Fibroblast of lung (primary cell): Measurements from ENCODE around the gene TTLL3.

Experiments used
- EZH2 ChIP-seq: IDR thresholded peaks from 2 replicates; pipeline ENCODE4 v1.5.1; 2012; ENCODE audit warnings: low read length, control low read depth, mild to moderate bottlenecking; ENCODE audit errors: missing control alignments
- TF ChIP-seq, protein P1 (sequence below), 2 donors: IDR thresholded peaks in 1 of 2; conservative IDR thresholded peaks in 1 of 2; 1 replicate in 1 of 2; 2 replicates in 1 of 2; pipeline ENCODE4 v1.5.1; 2011 to 2012; ENCODE audit warnings: low read length in 2 of 2, control low read depth in 1 of 2, inconsistent platforms in 1 of 2, low read depth in 1 of 2, mild to moderate bottlenecking in 1 of 2

DNA sequence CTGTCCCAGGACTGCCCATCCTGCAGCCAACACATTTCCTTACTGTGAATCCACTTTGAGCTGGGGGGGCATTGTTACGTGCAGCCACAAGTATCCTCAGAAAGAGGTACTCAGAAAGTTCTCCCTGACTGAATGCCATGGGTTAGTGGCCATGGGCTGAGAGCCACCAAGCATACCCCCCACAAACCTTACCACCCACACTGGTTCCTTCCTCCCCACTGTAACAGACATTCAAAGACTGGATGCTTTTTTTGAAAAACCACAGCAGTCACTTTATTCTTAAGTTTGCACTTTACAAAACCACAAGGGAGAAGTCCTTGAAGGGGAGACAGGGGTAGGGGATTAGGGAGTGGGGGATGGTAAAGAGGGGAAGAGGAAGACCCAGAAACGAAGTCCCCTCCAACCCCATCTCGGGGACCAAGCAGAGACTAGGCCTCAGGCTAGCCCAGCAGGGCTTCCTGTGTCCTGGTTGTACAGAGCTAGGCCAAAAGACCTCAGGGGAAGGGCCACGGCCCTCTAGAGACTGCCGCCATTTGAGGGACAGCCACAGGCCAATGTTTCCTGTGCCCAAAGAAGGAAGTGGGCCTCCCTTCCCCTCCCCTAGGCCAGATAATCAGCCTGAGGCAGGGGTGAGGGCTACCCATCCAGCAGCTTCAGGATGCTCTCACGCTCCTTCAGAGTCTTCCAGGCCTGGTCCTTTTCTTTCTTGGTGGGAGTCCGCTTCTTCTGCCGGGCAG is 30.2 kb upstream of the TTLL3 start:
- TF ChIP-seq, protein P1, sequence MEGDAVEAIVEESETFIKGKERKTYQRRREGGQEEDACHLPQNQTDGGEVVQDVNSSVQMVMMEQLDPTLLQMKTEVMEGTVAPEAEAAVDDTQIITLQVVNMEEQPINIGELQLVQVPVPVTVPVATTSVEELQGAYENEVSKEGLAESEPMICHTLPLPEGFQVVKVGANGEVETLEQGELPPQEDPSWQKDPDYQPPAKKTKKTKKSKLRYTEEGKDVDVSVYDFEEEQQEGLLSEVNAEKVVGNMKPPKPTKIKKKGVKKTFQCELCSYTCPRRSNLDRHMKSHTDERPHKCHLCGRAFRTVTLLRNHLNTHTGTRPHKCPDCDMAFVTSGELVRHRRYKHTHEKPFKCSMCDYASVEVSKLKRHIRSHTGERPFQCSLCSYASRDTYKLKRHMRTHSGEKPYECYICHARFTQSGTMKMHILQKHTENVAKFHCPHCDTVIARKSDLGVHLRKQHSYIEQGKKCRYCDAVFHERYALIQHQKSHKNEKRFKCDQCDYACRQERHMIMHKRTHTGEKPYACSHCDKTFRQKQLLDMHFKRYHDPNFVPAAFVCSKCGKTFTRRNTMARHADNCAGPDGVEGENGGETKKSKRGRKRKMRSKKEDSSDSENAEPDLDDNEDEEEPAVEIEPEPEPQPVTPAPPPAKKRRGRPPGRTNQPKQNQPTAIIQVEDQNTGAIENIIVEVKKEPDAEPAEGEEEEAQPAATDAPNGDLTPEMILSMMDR (conservative IDR thresholded peaks at IDR 0.05 in 1 of 2, IDR thresholded peaks at IDR 0.05 in 1 of 2; ENCODE audit: low read depth in 1 of 2, low read length in 2 of 2), result no peak
- TF ChIP-seq EZH2, result no peak
